ENCODE measurements around the gene TSHZ3.

- no peak for TF ChIP-seq EZH2 (IDR thresholded peaks at IDR 0.05; ENCODE audit: borderline replicate concordance, low read depth, low read length, poor library complexity, severe bottlenecking)
- TF ChIP-seq CTCF (conservative IDR thresholded peaks at IDR 0.05; ENCODE audit: low read depth, low read length), result no peak
These were observed 93.2 kb downstream of the TSHZ3 start for GRCh38 chr19:31255831-31256592.
